ENCODE measurements around the gene POLR2E. TPM values are rescaled to one million over a fixed set of nuclear protein-coding genes. Genes with fewer than 3 reads are reported as not detected.

POLR2E gene
- total and polyA plus RNA-seq, 10 of the 15 experiments (the other 5 are each of a cell fraction or from before 2014, with no cell fraction given), result 4.0 to 487 (median 200) TPM

DNA sequence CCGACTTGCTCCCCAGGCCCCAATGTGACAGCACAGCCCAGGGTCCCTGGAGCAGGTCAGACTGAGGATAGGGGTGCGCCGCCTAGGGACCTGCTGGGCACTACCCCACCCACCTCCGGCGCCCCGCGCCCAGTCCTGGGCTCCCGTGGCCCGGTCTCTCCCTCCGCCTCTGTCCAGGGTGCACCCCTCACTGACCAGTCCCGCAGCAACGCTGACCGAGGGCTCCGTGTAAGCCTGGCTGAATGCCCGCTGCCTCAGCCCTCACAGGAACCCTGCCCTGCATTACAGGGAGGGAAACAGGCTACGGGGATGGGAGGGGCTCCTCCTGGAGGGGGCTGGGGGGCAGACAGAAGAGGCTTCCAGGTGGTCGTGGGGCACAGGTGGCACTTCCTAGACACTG lies 40.3 kb upstream of the POLR2E start:
- no TSS peak for BruUV-seq (replicated peaks)
- no peak overlapping the region for H2AFZ ChIP-seq (ENCODE audit: control insufficient read depth, low read depth, low read length)
- RAD21 ChIA-PET (ENCODE audit: unreplicated experiment), result no interaction called here
- H3K79me2 ChIP-seq (ENCODE audit: control insufficient read depth, insufficient read depth, low read length), result peaks cover 24% of the 10 kb centered on the region
- intact Hi-C loops (cut with micrococcal nuclease; ENCODE audit: unreplicated experiment), result no loop called here
- CTCF ChIA-PET, result no interaction called here
- POLR2A ChIA-PET, result interaction anchor here (0.6 to 0.7 kb wide), 4 partner anchors 27 to 1901 kb away, joined by 3 to 8 read pairs (median 6); no protein-coding TSS in a partner anchor
- DNase-seq (ENCODE audit: low read depth, low spot score), result no peak
- WGBS (ENCODE audit: insufficient coverage, insufficient replicate concordance, low lambda C conversion rate, missing lambda C conversion rate), result 88% methylated on average over 17 of the region's 17 CpGs
- ATAC-seq, result no peak
- H3K27ac ChIP-seq (ENCODE audit: control insufficient read depth, insufficient read depth), result no peak overlapping the region
- H3K4me2 ChIP-seq (ENCODE audit: control insufficient read depth, insufficient read depth), result no peak overlapping the region
- H3K36me3 ChIP-seq (ENCODE audit: control insufficient read depth in 2 of 2, insufficient read depth in 2 of 2, low read length in 1 of 2), result peaks cover 0 to 7% of the 10 kb centered on the region in 2 experiments; a peak in 2 of 4 replicates
- H3K9ac ChIP-seq (ENCODE audit: control insufficient read depth, insufficient read depth, low read length), result no peak overlapping the region
- no peaks in the 10 kb centered on the region for H3K9me3 ChIP-seq (replicated peaks; ENCODE audit: control insufficient read depth, insufficient read depth, low read length)
- no peaks in the 10 kb centered on the region for H4K20me1 ChIP-seq (ENCODE audit: control insufficient read depth, insufficient read depth)
- FAIRE-seq, result no peak
- H3K27me3 ChIP-seq (replicated peaks in 1 of 2; ENCODE audit: control insufficient read depth in 2 of 2, insufficient read depth in 2 of 2, low read length in 1 of 2), result no peaks in the 10 kb centered on the region
- SMC1A ChIA-PET (ENCODE audit: uncharacterized antibody, unreplicated experiment), result no interaction called here
- in situ Hi-C loops (cut with MboI), result no loop called here
- TF ChIP-seq FOS (IDR thresholded peaks at IDR 0.05; ENCODE audit: borderline replicate concordance, extremely low read depth, insufficient read length) (no peak), ESRRA (IDR thresholded peaks at IDR 0.05; ENCODE audit: low read length) (no peak), SMAD5 (IDR thresholded peaks at IDR 0.05; ENCODE audit: low read depth) (no peak), PAX5 (IDR thresholded peaks at IDR 0.05; ENCODE audit: borderline replicate concordance, low read depth, low read length) (no peak), YY1 (IDR thresholded peaks at IDR 0.05; ENCODE audit: low read depth, low read length) (no peak), CHD1 (IDR thresholded peaks at IDR 0.05; ENCODE audit: low read depth, low read length) (no peak), CBX3 (IDR thresholded peaks at IDR 0.05; ENCODE audit: borderline replicate concordance, low read depth) (no peak), SUPT20H (IDR thresholded peaks at IDR 0.05; ENCODE audit: borderline replicate concordance, control insufficient read depth, low read depth, low read length) (no peak), YBX1 (IDR thresholded peaks at IDR 0.05) (no peak), PAX8 (IDR thresholded peaks at IDR 0.05) (no peak)
- TF ChIP-seq, protein P1, sequence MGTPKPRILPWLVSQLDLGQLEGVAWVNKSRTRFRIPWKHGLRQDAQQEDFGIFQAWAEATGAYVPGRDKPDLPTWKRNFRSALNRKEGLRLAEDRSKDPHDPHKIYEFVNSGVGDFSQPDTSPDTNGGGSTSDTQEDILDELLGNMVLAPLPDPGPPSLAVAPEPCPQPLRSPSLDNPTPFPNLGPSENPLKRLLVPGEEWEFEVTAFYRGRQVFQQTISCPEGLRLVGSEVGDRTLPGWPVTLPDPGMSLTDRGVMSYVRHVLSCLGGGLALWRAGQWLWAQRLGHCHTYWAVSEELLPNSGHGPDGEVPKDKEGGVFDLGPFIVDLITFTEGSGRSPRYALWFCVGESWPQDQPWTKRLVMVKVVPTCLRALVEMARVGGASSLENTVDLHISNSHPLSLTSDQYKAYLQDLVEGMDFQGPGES (IDR thresholded peaks at IDR 0.05), result no peak
- H3K4me1 ChIP-seq (ENCODE audit: control insufficient read depth, insufficient read depth, low read length), result peaks cover 28% of the 10 kb centered on the region
- H3K4me3 ChIP-seq, result no peak overlapping the region

Measured in GM12878 (cell line).